ENCODE data around the gene GPR160.

Gene GPR160

GRCh38 chr3:170027233-170028102 is 10.3 kb upstream of the GPR160 start:
- DNase-seq (ENCODE audit: low read depth in 2 of 2) = no peak

- no peak for DNase-seq (ENCODE audit: low read depth in 2 of 2)
These were observed 4.3 kb upstream of the GPR160 start for GRCh38 chr3:170033489-170033888.

DNA sequence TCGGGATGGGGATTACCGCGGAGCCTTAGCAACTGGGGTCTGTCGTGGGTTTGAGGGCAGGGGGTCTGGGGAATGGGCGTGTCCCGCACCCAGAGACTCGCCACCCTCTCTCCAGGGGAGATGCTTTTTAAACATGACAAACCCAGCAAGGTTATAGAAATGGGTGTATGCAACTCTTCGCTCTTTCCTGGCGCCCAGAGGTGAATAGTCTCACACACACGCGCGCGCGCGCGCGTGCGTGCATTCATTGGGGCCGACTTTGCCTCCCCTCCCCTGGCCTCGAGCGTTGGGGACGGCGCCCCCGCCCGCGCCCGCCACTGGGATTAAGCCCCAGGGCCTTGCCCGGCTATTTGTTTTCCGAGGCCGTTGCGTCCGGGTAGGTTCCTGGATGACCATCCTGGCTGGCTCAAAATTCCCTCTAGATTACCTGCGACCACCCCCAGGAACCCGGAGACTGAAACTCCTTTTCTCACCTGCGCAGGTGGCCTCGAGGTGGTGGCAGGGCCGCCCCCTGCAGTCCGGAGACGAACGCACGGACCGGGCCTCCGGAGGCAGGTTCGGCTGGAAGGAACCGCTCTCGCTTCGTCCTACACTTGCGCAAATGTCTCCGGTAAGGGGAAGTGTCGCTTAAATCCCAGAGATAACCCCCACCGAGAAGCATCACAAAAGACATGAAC is 777 bp downstream of the GPR160 start:
- DNase-seq (ENCODE audit: low read depth in 2 of 2) = no peak

DNA sequence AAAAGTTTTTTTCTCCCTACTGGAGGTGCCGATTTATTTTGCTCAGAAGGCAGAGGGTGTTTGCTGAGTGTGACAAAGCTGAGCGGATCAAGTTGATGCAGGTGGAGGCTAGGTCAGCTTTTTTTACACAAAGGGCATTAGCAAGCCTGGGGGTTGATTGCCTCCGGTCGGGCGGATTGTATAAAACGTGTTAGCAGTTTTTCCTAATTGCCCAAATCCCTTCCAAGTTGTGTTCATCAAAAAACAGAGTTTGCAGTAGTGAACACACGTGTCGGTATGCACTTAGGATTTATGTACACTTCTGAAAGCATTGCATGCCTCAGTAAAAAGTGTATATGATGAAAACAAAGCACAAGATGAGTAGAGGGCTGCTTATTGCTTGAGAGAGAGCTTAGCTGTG is 2.6 kb downstream of the GPR160 start:
- DNase-seq (ENCODE audit: low read depth in 2 of 2) = no peak

DNA sequence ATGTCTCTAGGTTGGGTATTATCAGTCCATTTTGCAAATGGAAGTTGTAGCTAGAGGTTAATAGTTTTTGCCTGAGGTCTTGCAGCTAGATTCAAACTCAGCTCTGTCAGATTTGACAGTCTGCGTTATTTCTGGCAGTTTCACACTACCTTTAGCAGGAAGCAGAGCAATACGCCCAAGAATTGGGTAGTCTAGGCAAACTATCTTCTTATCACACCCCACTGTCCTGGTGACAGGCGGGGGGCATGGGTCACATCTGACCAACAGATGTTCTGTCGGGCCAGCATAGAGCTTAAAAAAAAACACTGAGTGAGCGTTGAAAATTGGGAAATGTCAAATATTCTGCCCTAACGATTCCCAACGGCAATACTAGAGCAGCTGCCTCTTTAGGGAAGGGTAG is 5.7 kb downstream of the GPR160 start:
- DNase-seq (ENCODE audit: low read depth in 2 of 2) = no peak

DNA sequence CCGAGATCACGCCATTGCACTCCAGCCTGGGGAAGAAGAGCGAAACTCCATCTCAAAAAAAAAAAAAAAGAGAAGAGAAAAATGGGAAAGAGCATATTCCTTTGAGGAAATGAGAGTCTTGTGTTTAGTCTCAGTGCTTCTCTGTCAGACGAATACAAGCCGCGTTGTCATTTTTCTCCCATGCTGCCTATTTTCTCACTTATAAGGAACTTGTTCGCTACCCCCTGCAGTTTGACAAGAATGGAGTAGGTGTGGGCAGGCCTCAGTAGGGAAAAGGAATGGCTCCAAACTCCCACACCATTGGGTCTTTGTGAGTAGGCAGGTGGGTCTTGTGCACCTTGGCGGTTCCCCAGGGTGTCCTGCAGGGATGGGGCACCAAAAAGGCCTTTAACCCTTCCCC is 6.5 kb downstream of the GPR160 start:
- no peak for DNase-seq (ENCODE audit: low read depth in 2 of 2)

DNA sequence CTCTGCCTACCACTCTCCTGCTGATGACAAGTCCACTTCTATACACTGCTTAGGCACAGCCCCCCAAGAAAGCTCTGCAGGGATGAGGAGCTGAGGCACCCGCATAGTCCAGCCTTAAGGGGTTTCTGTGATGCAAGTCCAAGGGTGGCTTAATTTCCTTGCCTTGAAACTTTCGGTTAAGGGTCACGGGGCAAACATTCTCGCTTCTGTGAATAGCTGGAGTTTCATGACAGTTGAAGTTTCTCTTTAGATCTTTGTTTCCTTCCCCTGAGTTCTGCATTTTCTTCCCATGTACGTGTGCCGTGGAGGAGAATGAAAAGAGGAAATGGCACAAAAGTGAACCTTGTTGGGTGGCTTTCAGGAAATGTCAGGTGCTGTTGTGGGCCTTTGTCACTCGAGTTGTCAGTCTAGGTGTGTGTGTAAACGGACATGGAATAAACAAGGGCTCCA is 7.0 kb downstream of the GPR160 start:
- no peak for DNase-seq (ENCODE audit: low read depth in 2 of 2)

DNA sequence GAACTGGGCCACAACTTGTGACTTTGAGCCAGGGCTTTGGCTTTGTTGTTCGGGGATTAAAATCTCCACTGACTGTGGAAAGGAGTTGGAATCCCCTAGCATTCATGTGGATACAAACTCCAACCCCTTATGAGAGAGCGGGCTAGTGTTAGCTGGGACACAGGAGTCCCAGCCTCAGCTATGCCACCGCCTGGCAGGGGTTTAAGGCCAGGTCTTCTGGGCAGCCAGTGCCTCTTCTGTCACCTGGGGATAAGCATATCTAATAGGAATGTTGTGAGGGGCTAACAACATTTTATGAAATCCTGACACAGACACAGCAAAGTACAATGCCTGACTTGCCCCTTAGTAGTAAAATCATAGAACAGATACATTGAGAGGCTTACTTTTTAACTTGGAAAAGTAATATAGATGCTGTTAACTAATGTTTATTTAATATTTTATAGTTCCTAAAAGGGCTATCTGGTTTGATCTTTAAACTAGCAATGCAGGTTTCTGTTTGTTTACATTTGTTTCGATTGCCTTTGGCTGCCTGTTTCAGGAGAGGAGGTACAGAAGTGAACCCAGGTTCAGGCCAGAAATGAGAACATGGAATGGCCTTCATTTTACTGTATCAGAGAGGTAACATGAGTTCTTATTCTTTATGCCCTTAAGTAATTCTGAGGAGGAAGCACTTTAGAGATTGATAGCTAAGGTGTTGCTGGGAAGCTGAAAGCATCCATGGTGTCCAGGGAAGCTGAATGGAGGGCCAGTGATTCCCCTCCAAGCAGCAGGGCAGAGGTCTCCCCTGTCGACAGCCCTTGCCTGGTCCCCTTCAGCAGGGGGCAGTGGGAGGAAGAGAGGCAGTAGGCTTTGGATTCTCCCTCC is 8.7 kb downstream of the GPR160 start:
- DNase-seq (ENCODE audit: low read depth in 2 of 2) = no peak

DNA sequence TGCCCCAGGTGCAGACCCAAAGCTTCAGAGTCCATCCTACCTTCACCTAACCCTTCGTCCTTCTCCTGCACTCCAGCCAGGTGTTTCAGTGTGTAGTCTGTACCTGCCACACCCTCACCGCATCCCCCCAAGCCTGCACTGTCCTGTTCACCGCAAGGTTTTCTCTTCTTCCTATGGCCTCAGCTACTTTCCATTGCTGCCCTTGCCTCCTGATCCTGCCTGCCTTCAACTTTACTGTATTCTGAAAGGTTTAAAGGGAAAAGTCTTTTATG is 9.3 kb downstream of the GPR160 start:
- DNase-seq (ENCODE audit: low read depth in 2 of 2) = no peak

DNA sequence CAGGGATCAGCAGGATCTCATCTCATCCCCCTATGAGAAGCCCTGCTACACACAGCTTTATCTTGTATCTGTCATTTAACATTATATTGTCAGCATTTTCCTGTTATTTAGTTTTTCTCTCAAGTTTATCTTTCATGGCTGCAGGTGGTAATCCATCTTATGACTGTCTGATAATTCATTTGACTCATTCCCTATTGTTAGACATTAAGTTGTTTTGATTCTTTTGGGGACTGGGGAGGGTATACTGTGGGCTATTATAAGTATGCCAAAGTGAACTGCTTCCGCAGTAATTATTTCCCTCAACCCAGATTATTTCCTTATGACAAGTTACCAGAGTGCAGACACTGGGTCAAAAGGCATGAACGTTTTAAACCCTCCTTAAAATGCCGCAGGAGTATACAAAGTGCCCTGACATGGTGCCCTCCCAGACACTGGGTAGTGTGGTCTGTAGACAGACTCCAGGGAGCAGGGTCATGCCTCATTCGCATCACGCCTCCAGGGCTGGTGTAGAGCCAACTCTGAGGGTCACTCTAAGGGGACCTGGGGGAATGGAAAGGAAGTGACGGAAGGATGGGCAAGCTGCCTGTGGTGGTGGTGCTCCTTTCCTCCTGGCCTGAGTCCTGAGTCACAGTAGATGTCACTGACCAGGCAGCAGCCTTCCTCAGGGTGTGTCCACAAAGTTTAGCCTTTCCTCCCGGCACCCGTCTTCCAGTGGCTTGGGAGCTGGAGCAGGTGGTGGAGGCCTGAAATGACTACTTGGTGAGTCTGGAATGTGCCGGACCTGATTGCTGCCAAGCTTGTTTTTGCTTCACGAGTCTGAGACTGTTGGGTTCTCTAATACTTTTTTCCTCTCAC is 11.6 kb downstream of the GPR160 start:
- DNase-seq (ENCODE audit: low read depth in 2 of 2) = no peak

DNA sequence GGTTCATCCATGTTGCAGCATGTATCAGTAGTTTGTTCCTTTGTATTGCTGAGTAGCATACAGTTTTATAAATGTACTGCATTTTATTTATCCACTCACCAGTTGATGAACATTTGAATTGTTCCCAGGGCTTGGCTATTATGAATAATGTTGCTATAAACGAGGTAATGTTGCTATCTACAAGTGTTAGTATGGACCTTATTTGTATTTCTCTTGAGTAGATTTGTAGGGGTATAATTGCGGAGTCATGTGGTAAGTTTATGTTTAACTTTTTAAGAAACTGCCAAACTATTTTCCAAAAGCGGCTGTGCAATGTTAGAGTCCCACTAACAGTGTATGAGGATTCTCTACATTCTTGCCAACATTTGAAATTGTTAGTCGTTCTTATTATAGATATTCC is 13.0 kb downstream of the GPR160 start:
- DNase-seq (ENCODE audit: low read depth in 2 of 2) = no peak

GRCh38 chr3:170052398-170052797 is 14.6 kb downstream of the GPR160 start:
- DNase-seq (ENCODE audit: low read depth in 2 of 2) = no peak

- no peak for DNase-seq (ENCODE audit: low read depth in 2 of 2)
These were observed 16.4 kb downstream of the GPR160 start for GRCh38 chr3:170054204-170054603.

DNA sequence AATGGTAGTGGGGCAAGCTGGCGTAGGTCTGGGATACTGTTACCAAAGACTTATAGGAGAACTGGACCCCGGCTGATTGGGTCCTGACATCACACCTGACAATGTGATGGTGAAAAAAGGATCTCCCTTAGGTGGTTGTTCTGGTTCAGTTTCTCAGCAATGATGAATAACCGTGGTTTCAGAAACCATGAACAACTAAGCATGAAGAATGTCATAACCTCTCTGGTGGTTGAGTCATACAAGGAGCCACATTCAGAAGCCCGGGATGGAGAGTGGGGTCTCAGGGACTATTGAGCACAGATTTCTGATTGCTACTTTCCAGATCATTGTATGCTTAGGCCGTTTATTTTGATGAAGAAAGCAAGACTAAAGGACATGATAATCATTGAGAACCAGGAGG is 17.4 kb downstream of the GPR160 start:
- no peak for DNase-seq (ENCODE audit: low read depth in 2 of 2)

- no peak for DNase-seq (ENCODE audit: low read depth in 2 of 2)
These were observed 19.1 kb downstream of the GPR160 start for GRCh38 chr3:170056710-170057454.

DNA sequence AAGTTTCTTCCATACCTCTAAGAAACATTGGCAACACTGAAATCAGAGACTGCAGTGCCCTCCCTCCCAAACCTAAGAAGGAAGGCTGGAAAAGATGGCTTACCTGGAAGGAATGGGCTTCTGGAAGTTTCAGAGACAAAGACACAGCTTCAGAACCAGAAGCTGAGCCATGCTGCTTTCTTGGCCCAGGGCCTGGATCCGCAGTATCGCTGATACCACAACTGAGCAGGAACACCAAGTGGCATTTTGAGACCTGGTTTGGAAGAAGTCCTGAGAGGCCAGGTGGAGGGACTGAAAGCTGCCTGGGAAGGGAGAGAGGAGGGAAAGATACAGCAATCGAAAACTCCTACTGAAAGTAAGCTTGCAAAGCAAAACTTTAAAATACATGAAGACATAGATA is 19.8 kb downstream of the GPR160 start:
- no peak for DNase-seq (ENCODE audit: low read depth in 2 of 2)

DNA sequence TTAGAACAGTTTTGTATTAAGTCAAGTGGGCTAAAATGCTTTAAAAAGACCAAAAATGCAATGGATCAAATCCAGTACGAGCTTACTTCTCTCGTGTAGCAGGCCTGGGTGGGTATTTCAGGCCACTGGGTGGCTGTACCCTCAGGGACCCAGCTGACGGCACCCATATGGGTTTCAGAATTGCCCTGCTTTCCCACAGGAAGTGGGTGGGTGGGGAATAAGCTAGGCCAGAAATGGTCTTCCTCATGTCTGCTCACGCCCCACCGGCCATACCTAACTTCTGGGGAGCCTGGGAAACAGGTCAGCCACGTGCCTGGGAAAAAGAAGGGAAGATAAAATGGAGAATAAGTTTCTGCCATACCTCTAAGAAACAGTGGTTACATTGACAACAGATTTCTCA is 20.3 kb downstream of the GPR160 start:
- DNase-seq (ENCODE audit: low read depth in 2 of 2) = no peak

- no peak for DNase-seq (ENCODE audit: low read depth in 2 of 2)
These were observed 21.7 kb downstream of the GPR160 start for GRCh38 chr3:170059447-170059846.

DNA sequence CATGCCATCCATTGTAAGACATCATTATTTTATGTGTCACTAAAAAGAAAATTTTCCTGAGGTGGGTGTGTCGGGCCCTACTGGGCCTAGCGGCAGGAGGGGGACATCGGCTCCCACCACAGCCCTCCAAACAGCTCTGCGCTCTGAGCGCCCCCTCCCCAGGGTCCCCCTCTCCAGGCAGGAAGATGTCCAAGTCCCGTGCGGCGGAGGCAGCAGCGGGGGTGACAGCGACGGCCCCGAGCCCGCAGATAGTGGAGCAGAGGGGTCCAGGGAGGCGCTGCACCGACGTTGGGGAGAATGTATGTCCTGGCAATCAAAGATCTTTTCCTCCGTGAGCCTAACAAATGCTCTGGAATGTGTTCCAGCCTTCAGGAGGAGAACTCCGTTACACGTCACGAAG is 24.3 kb downstream of the GPR160 start:
- DNase-seq (ENCODE audit: low read depth in 2 of 2) = no peak

- DNase-seq (ENCODE audit: low read depth in 2 of 2) = no peak
These were observed 25.0 kb downstream of the GPR160 start for GRCh38 chr3:170062769-170063168.

GRCh38 chr3:170063691-170064090 is 25.9 kb downstream of the GPR160 start:
- DNase-seq (ENCODE audit: low read depth in 2 of 2) = no peak

All from stimulated activated CD4-positive, alpha-beta T cell treated with anti-CD3 and anti-CD28 coated beads, Interleukin-1b, Interleukin-23, amount 100 ng/mL, for 1 hour (primary cell).